H9 (cell line): Measurements from ENCODE around the gene SSR3. TPM values are rescaled to one million over a fixed set of nuclear protein-coding genes. Genes with fewer than 3 reads are reported as not detected.

Experiments
- DNase-seq: peaks from one replicate; pipeline ENCODE4 v3.0.0-alpha.2; 2017
- H2AFZ ChIP-seq: one replicate; pipeline ENCODE4 v1.6.1; 2013; ENCODE audit warnings: mild to moderate bottlenecking, low read length, control low read depth, moderate library complexity
- H2AK5ac ChIP-seq: 2 replicates; pipeline ENCODE4 v1.6.1; 2013; ENCODE audit warnings: low read length, control low read depth, mixed read lengths; ENCODE audit not compliant: insufficient read length
- H2BK120ac ChIP-seq: one replicate; pipeline ENCODE4 v1.6.1; 2013; ENCODE audit warnings: low read depth, mild to moderate bottlenecking, low read length, control low read depth, inconsistent platforms; ENCODE audit not compliant: poor library complexity, severe bottlenecking
- H2BK12ac ChIP-seq: 2 replicates; pipeline ENCODE4 v1.6.1; 2013; ENCODE audit warnings: low read length, control low read depth, mixed read lengths, low read depth; ENCODE audit not compliant: insufficient read length
- H2BK15ac ChIP-seq: 2 replicates; pipeline ENCODE4 v1.6.1; 2013; ENCODE audit warnings: low read depth, low read length, control low read depth
- H2BK20ac ChIP-seq: one replicate; pipeline ENCODE4 v1.6.1; 2013; ENCODE audit warnings: low read depth, mild to moderate bottlenecking, low read length, control low read depth, inconsistent platforms; ENCODE audit not compliant: poor library complexity, severe bottlenecking
- H2BK5ac ChIP-seq: 2 replicates; pipeline ENCODE4 v1.6.1; 2013; ENCODE audit warnings: low read length, control low read depth, mixed read lengths; ENCODE audit not compliant: insufficient read length
- H3K14ac ChIP-seq: 2 replicates; pipeline ENCODE4 v1.6.1; 2013; ENCODE audit warnings: low read length, control low read depth; ENCODE audit not compliant: insufficient read depth
- H3K18ac ChIP-seq: 2 replicates; pipeline ENCODE4 v1.6.1; 2013; ENCODE audit warnings: low read depth, mild to moderate bottlenecking, mixed read lengths, low read length, control low read depth; ENCODE audit not compliant: insufficient read length
- H3K23ac ChIP-seq: 2 replicates; pipeline ENCODE4 v1.6.1; 2013; ENCODE audit warnings: low read length, control low read depth, mixed read lengths, low read depth; ENCODE audit not compliant: insufficient read length
- H3K23me2 ChIP-seq: 2 replicates; pipeline ENCODE4 v1.6.1; 2013; ENCODE audit warnings: low read depth, mild to moderate bottlenecking, mixed read lengths, low read length, control low read depth; ENCODE audit not compliant: insufficient read length, poor library complexity, severe bottlenecking
- H3K27ac ChIP-seq: 2 replicates; pipeline ENCODE4 v1.5.1; 2013; ENCODE audit warnings: low read length, control low read depth, mixed read lengths, low read depth; ENCODE audit not compliant: insufficient read length
- H3K27me3 ChIP-seq: 2 replicates; pipeline ENCODE4 v1.6.1; 2013; ENCODE audit warnings: low read length, control low read depth, inconsistent platforms; ENCODE audit not compliant: insufficient read depth
- H3K4ac ChIP-seq: 2 replicates; pipeline ENCODE4 v1.6.1; 2013; ENCODE audit warnings: low read depth, mild to moderate bottlenecking, control low read depth, inconsistent platforms, low read length, moderate library complexity
- H3K4me1 ChIP-seq: 2 replicates; pipeline ENCODE4 v1.6.1; 2013; ENCODE audit warnings: low read length, control low read depth, inconsistent platforms; ENCODE audit not compliant: insufficient read depth
- H3K4me2 ChIP-seq: 2 replicates; pipeline ENCODE4 v1.6.1; 2013; ENCODE audit warnings: low read length, control low read depth, mixed read lengths; ENCODE audit not compliant: insufficient read length, insufficient read depth
- H3K56ac ChIP-seq: 2 replicates; pipeline ENCODE4 v1.6.1; 2013; ENCODE audit warnings: low read depth, mild to moderate bottlenecking, mixed read lengths, low read length, control low read depth; ENCODE audit not compliant: insufficient read length
- H3K79me1 ChIP-seq: 2 replicates; pipeline ENCODE4 v1.6.1; 2013; ENCODE audit warnings: low read depth, mild to moderate bottlenecking, moderate library complexity, low read length, control low read depth, inconsistent platforms; ENCODE audit not compliant: insufficient read depth, poor library complexity, severe bottlenecking
- H3K79me2 ChIP-seq: 2 replicates; pipeline ENCODE4 v1.6.1; 2013; ENCODE audit warnings: low read length, control low read depth, inconsistent platforms; ENCODE audit not compliant: insufficient read depth
- H3K9ac ChIP-seq: 2 replicates; pipeline ENCODE4 v1.6.1; 2013; ENCODE audit warnings: low read length, control low read depth, mixed read lengths; ENCODE audit not compliant: insufficient read length; ENCODE audit errors: extremely low read depth
- H3K9me3 ChIP-seq: one replicate; pipeline ENCODE4 v1.6.1; 2013; ENCODE audit warnings: low read depth, low read length, inconsistent platforms; ENCODE audit not compliant: control insufficient read depth
- H3T11ph ChIP-seq: one replicate; pipeline ENCODE4 v1.6.1; 2013; ENCODE audit warnings: mild to moderate bottlenecking, low read length, control low read depth, inconsistent platforms
- H4K20me1 ChIP-seq: one replicate; pipeline ENCODE4 v1.6.1; 2013; ENCODE audit not compliant: control insufficient read depth, insufficient read length, insufficient read depth
- H4K5ac ChIP-seq: 2 replicates; pipeline ENCODE4 v1.6.1; 2013; ENCODE audit warnings: low read depth, mild to moderate bottlenecking, mixed read lengths, low read length, control low read depth; ENCODE audit not compliant: insufficient read length
- H4K8ac ChIP-seq: replicated peaks from 2 replicates; pipeline ENCODE4 v1.6.1; 2013; ENCODE audit warnings: low read length, control low read depth, mixed read lengths, low read depth; ENCODE audit not compliant: insufficient read length
- H4K91ac ChIP-seq: 2 replicates; pipeline ENCODE4 v1.6.1; 2013; ENCODE audit warnings: low read depth, mild to moderate bottlenecking, moderate library complexity, mixed read lengths, low read length, control low read depth; ENCODE audit not compliant: insufficient read length
- H3K27ac Mint-ChIP-seq, 3 experiments: 2 replicates in 2 of 3; 3 replicates in 1 of 3; pipeline ENCODE4 v1.8.0; 2020 to 2021; ENCODE audit warnings: mixed read lengths in 3 of 3, mild to moderate bottlenecking in 1 of 3, moderate library complexity in 1 of 3
- H3K27me3 Mint-ChIP-seq: 2 replicates; pipeline ENCODE4 v1.8.0; 2021; ENCODE audit warnings: low read depth, mild to moderate bottlenecking, moderate library complexity, mixed read lengths
- H3K36me3 Mint-ChIP-seq, 3 experiments: 2 replicates in 2 of 3; 3 replicates in 1 of 3; pipeline ENCODE4 v1.8.0; 2020 to 2021; ENCODE audit warnings: low read depth in 3 of 3, mixed read lengths in 3 of 3; ENCODE audit not compliant: insufficient read depth in 1 of 3
- H3K4me1 Mint-ChIP-seq, 2 experiments: 2 replicates each; pipeline ENCODE4 v1.8.0; 2020; ENCODE audit warnings: mixed read lengths in 2 of 2
- H3K4me3 Mint-ChIP-seq, 2 experiments: 2 replicates in 1 of 2; 3 replicates in 1 of 2; pipeline ENCODE4 v1.8.0; 2020 to 2021; ENCODE audit warnings: mild to moderate bottlenecking in 2 of 2, mixed read lengths in 2 of 2, moderate library complexity in 1 of 2
- H3K9me3 Mint-ChIP-seq, 2 experiments: 2 replicates in 1 of 2; 3 replicates in 1 of 2; pipeline ENCODE4 v1.8.0; 2020; ENCODE audit warnings: mild to moderate bottlenecking in 2 of 2, mixed read lengths in 2 of 2, moderate library complexity in 1 of 2
- CTCF ChIP-seq: fragments of 200-600 bp; sonication (generic); conservative IDR thresholded peaks from 3 replicates; pipeline ENCODE4 v1.8.0; 2021; ENCODE audit warnings: antibody characterized with exemption, mild to moderate bottlenecking
- WGBS: extraction: QIAGEN DNeasy Blood & Tissue Kit; methylation state at CpG from one replicate; pipeline ENCODE4 v1.1.7; 2013; ENCODE audit warnings: missing lambda C conversion rate, low lambda C conversion rate, mixed read lengths; ENCODE audit not compliant: insufficient read length; ENCODE audit errors: extremely low coverage; 5-methylcytosine and 5-hydroxymethylcytosine counted together
- total RNA-seq: library from RNA; stranded (reverse); gene quantifications from 2 replicates; pipeline ENCODE4 v1.2.1, GENCODE V29; 2021

The SSR3 gene
- total RNA-seq, 1 experiment from 2014 or later, result 177 TPM

DNA sequence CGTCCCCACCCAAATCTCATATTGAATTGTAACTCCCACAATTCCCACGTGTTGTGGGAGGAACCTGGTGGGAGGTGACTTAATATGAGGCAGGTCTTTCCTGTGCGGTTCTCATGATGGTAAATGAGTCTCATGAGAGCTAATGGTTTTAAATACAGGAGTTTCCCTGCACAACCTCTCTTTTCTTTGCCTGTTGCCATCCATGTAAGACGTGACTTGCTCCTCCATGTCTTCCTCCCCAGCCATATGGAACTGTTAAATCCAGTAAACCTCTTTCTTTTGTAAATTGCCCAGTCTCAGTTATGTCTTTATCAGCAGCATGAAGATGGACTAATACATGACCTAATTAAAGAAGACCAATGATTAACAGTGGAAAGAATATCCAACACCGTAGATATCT lies 56.6 kb downstream of the SSR3 start:
- Mint-ChIP-seq H3K9me3 (peaks cover 5 to 11% of the 10 kb centered on the region in 2 experiments; a peak in 4 of 5 replicates), H3K4me1 (peaks cover 0 to 4% of the 10 kb centered on the region in 2 experiments; a peak in 1 of 4 replicates), H3K27me3 (no peaks in the 10 kb centered on the region; the same call in 1 of the 2 replicates), H3K36me3 (peaks cover 0 to 7% (median 3%) of the 10 kb centered on the region in 3 experiments; a peak in 4 of 7 replicates), H3K4me3 (no peak overlapping the region), H3K27ac (no peak overlapping the region)
- H3K56ac ChIP-seq, result no peak overlapping the region
- no peaks in the 10 kb centered on the region for H3K23me2 ChIP-seq
- H3K27me3 ChIP-seq, result no peaks in the 10 kb centered on the region
- no peak overlapping the region for H2BK5ac ChIP-seq
- no peaks in the 10 kb centered on the region for H3K79me1 ChIP-seq
- no peak overlapping the region for H2BK12ac ChIP-seq
- no peak overlapping the region for H3K14ac ChIP-seq
- H2BK15ac ChIP-seq, result no peak overlapping the region
- no peaks in the 10 kb centered on the region for H3K79me2 ChIP-seq
- no peak overlapping the region for H3K27ac ChIP-seq
- no peak overlapping the region for H3K4me2 ChIP-seq
- TF ChIP-seq CTCF, result no peak
- no peaks in the 10 kb centered on the region for H3K4me1 ChIP-seq
- no peak overlapping the region for H3K23ac ChIP-seq
- H2AK5ac ChIP-seq, result no peak overlapping the region
- H3T11ph ChIP-seq, result no peak overlapping the region
- no peak overlapping the region for H2BK120ac ChIP-seq
- no peak overlapping the region for H2AFZ ChIP-seq
- no CpG with 5 or more reads among the region's 5 CpGs for WGBS
- no peak overlapping the region for H3K4ac ChIP-seq
- no peak overlapping the region for H3K9ac ChIP-seq
- H3K9me3 ChIP-seq, result no peaks in the 10 kb centered on the region
- no peak overlapping the region for H4K8ac ChIP-seq
- no peak for DNase-seq
- no peak overlapping the region for H2BK20ac ChIP-seq
- H4K5ac ChIP-seq, result no peak overlapping the region
- H4K91ac ChIP-seq, result no peak overlapping the region
- no peaks in the 10 kb centered on the region for H4K20me1 ChIP-seq
- H3K18ac ChIP-seq, result no peak overlapping the region
